GM12864 (cell line): ENCODE measurements around the gene CSNK2B.

Experiments
- DNase-seq: peaks from one replicate; pipeline ENCODE4 v3.0.0-alpha.2; 2011; ENCODE audit warnings: low read depth
- H3K4me3 ChIP-seq: 2 replicates; pipeline ENCODE4 v1.5.1; 2011; ENCODE audit warnings: mild to moderate bottlenecking, low read depth, low read length, control low read depth
- TF ChIP-seq, protein P1 (sequence below): IDR thresholded peaks from 2 replicates; pipeline ENCODE4 v1.5.1; 2011; ENCODE audit warnings: low read depth, mild to moderate bottlenecking, moderate library complexity, low read length, control low read depth, inconsistent platforms; ENCODE audit errors: missing control alignments

CSNK2B gene

DNA sequence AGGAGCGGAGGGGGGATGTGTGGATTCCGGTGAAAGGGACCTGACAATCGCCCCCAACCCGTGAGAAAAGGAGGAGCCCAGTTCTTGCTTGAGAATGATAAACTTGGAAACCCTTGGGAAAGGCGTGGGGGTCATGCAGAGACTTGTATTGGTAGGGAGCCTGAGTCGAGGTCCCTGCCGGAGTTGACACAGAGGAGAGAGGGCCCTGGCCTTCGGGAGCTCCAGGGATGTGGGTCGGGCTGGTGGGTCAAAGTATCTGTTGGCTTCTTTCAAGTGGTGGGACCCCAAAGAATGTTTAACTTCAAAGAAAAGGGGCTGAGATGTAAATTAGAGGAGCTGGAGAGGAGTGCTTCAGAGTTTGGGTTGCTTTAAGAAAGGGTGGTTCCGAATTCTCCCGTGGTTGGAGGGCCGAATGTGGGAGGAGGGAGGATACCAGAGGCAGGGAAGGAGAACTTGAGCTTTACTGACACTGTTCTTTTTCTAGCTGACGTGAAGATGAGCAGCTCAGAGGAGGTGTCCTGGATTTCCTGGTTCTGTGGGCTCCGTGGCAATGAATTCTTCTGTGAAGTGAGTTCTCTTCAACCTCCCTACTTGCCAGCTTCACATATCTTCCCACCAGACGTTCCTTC is 571 bp downstream of the CSNK2B start:
- DNase-seq, result no peak
- peak overlapping the region; percentile 90 for H3K4me3 ChIP-seq
- TF ChIP-seq, protein P1, sequence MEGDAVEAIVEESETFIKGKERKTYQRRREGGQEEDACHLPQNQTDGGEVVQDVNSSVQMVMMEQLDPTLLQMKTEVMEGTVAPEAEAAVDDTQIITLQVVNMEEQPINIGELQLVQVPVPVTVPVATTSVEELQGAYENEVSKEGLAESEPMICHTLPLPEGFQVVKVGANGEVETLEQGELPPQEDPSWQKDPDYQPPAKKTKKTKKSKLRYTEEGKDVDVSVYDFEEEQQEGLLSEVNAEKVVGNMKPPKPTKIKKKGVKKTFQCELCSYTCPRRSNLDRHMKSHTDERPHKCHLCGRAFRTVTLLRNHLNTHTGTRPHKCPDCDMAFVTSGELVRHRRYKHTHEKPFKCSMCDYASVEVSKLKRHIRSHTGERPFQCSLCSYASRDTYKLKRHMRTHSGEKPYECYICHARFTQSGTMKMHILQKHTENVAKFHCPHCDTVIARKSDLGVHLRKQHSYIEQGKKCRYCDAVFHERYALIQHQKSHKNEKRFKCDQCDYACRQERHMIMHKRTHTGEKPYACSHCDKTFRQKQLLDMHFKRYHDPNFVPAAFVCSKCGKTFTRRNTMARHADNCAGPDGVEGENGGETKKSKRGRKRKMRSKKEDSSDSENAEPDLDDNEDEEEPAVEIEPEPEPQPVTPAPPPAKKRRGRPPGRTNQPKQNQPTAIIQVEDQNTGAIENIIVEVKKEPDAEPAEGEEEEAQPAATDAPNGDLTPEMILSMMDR, result no peak

DNA sequence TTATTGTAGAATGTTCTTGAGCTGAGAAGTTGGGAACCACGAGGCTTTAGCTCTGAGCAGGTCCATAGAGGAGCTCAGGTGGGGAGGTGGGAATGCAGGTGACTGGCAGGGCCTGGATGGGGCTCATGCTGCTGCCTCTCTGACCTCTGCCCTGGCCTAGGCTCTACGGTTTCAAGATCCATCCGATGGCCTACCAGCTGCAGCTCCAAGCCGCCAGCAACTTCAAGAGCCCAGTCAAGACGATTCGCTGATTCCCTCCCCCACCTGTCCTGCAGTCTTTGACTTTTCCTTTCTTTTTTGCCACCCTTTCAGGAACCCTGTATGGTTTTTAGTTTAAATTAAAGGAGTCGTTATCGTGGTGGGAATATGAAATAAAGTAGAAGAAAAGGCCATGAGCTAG is 3.8 kb downstream of the CSNK2B start, which contains the start of gene LY6G5B:
Gene LY6G5B, plus strand, starts transcription at position 301 of the 400 bp plus-strand sequence. CDS start 975 bp downstream, outside the sequence.
- H3K4me3 ChIP-seq, result no peak within 1 kb of the TSS
- no peak for DNase-seq
- TF ChIP-seq, protein P1, result no peak

DNA sequence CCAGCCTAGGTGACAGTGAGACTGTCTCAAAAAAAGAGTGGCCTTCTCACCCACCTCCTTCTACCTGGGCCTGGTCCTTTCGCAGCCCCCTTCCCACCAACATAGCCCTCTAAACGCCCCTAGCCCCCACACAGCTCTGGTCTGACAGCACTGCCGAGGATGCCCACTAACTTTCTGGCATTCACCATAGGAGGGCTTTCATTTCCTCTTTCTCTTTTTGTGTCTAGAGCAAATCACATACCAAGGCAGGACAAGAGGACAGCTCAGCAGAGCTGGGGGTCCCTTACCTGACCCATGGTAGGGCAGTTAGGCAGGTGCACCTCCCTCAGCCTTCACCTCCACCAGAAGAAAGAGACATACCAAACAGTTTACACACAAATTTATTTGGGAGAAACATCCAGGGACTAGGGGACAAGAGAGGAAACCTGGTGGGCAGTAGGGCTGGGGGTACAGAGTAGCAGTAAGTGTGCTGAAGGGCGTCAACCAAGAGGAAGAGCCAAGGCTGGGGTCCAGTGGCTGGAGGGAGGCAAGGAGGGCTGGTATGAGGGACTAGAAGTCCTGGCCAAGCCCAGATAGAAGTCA is 10.5 kb downstream of the CSNK2B start:
- DNase-seq, result no peak
- no peak overlapping the region for H3K4me3 ChIP-seq
- TF ChIP-seq, protein P1, result no peak

DNA sequence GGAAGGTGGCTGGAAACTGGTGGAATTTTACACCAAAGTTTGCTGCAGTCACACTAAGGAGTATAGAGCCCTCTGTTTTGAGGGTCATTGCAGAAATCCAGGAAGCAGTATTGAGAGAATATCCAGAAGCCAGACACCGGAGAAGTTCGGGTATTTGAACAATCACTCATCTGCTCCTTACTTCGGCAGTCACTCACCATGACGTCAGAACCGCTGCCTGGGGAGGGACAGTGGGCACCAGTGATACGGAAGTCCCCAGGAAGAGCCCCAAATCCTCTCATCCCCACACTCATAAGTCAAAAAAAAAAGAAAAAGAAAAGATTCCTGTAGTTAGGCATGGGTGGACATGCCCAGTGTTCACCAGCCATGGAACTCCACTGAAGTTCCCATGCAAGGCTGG is 11.0 kb downstream of the CSNK2B start:
- TF ChIP-seq, protein P1, result no peak
- no peak overlapping the region for H3K4me3 ChIP-seq
- no peak for DNase-seq

DNA sequence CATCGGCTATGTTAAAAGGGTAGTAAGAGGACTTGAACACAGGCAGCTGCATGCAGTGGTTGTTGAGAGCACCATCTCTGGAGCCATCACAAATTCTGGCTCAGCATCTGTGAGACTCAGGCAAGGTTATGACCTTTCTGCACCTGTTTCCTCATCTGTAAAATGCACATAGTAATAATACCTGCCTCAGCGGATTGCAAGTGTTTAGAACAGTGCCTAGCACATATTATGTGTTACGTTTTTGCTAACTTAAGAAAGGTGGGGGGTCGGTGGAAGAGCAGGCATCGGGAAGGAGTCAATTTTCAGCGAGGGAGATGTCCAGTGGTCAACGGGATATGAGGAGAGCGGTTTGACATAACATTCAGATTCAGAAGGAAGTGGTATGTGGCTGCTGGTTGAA is 12.1 kb downstream of the CSNK2B start:
- DNase-seq, result no peak
- TF ChIP-seq, protein P1, result no peak
- no peak overlapping the region for H3K4me3 ChIP-seq

DNA sequence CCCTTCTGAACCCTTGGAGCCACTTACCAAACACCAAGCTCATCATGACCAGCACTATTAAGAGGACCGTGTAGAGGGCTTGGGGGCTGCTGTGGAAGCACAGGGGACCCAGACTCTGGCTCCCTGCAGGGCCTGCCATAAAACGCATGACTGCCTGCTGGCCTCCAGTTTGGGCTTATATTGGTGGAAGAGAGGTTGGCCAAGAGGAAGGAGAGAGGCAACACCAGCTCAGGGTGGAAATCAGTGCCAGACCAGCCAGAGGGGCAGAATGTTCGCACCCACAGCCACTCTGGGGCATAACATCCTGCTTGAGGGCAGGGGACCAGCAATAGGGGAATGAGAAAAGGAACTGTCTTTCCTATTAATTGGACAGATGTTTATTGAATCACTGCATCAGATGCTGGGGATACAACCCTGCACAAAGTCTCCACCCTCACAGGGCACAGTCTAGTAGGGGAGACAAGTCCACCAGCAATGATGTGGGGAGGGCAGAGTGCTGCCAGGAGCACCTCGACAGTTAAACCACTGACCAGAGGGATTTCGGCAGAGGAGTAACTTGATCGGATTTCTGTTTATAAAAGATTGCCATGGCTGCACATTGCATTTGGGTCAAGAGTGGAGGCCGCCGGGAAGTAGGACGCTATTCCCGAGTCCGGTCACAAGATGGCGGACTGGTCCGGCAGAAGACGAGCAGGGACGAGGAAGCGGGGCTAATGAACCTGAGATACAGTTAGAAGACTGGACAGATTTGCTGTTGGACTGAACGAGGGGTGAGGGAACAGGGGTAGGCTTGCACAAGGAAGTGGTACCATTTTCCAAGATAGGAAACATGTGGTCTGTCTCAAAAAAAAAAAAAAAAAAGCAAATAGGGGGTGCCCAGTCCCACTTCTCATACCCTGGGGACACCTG is 14.6 kb downstream of the CSNK2B start, which contains the start of gene LY6G5C:
Gene LY6G5C, minus strand, starts transcription at position 842 of the 909 bp plus-strand sequence. Its CDS starts 694 bp downstream, at position 148.
- DNase-seq, result peak; percentile 61
- TF ChIP-seq, protein P1, result peak; percentile 77
- H3K4me3 ChIP-seq, result peak within 1 kb of the TSS; percentile 44
